ENCODE results near the gene DIO1.

DNA sequence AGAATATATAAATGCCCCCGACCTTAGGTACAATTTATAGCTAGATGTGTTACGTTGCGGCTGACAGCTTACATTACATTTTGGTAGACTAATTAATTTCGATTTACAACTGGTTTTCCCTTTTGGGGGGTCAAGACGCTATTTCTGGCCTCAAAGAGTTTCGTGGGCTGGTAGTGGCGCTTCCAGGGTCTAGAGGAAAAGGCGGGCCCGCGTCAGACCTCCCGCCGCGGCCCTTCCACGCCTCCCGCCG is 51.1 kb downstream of the DIO1 start:
- TF ChIP-seq, protein P1, sequence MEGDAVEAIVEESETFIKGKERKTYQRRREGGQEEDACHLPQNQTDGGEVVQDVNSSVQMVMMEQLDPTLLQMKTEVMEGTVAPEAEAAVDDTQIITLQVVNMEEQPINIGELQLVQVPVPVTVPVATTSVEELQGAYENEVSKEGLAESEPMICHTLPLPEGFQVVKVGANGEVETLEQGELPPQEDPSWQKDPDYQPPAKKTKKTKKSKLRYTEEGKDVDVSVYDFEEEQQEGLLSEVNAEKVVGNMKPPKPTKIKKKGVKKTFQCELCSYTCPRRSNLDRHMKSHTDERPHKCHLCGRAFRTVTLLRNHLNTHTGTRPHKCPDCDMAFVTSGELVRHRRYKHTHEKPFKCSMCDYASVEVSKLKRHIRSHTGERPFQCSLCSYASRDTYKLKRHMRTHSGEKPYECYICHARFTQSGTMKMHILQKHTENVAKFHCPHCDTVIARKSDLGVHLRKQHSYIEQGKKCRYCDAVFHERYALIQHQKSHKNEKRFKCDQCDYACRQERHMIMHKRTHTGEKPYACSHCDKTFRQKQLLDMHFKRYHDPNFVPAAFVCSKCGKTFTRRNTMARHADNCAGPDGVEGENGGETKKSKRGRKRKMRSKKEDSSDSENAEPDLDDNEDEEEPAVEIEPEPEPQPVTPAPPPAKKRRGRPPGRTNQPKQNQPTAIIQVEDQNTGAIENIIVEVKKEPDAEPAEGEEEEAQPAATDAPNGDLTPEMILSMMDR (IDR thresholded peaks at IDR 0.05), result no peak
- no peak for TF ChIP-seq POLR2AphosphoS5 (IDR thresholded peaks at IDR 0.05)
